SHP77 treated with DMSO at 0.1 percent for 48 hours (cell line): ENCODE data around the gene CENPP.

Source experiments
- DNase-seq: peaks from one replicate; lab custom pipeline; 2025; lab: John Stamatoyannopoulos, UW

The CENPP gene

DNA sequence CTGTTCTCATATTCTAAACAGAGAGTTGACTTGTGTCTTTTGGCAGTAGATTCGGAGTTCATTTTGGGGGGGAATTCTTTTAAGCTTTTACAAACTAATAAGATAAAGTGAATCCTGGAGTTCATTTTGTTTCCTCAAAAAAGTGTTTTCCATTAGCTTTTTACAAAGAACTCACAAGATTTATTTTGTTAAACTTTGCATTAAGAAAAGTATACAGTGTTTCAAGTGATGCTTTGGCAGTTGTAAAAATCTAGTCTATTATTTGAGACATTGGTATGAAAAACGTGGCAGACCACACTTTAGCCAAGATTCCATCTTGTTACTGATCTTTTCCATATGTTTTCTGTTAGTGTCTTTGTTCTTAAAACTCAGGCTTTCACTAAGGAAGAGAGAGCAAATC is 99.7 kb downstream of the CENPP start:
- DNase-seq: no peak

DNA sequence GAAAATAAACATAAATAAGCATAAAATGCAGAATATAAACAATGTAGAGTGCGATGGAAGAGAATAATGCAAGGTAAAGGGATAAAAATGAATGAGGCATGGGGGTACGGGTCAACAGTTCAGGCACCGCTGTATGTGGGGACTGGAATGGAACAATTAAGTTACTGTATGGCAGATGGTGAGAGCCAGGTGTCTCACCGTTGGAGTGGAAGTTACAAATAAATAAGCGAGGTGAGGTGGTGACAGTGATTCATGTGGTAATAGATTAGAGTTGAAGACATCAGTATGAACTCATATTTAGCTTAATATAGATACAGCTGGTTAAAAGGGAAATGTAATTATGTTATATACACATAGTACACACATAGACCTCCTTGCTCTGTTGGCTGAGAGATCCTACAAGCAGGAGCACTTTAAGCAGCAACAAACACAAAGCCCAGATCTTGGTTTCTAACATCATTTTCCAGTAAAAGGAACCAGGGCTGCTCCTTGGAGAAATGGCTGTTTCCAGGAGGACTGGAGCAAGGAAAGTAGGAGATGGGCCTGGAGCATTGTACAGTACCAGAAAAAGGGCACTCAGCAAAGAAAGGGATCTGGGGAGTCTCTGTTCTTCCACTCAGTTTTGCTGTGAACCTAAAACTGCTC is 100.9 kb downstream of the CENPP start:
- peak; percentile 96 for DNase-seq

DNA sequence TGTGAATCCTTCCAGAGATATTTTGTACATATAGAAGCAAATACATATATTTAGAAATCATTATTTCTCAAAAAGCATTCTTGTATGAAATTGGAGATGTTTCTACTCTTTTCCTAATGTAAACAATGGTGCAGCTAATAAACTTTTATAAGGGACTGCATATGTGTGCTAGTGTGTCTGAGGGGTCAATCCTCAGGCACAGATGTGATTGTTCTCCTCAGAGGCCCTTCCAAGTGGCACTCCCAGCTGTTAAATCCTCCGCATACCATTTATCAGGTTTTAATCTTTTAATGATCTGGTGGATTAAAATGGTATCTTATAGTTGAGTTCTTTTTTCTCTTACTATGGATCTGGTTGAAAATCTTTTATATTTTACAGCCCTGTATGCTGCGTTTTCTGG is 104.1 kb downstream of the CENPP start:
- DNase-seq: no peak

DNA sequence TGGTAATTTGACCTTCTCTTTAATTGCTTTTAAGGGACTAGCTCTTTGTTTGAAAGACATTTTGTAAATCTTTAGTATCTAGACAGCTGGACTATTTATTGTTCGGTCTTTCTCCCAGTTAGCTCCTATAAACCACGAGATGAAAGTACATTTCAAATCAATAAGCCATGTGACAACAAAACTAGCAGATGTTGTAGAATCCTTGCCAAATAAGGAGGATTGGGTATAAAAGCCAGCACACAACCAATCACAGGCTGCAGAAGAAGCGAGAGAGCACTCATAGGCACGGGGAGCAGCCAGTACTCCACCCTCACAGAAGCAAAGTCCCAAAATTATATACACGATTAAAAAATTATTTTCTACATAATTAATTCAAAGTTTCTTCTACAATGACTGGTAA is 106.6 kb downstream of the CENPP start:
- DNase-seq: no peak

DNA sequence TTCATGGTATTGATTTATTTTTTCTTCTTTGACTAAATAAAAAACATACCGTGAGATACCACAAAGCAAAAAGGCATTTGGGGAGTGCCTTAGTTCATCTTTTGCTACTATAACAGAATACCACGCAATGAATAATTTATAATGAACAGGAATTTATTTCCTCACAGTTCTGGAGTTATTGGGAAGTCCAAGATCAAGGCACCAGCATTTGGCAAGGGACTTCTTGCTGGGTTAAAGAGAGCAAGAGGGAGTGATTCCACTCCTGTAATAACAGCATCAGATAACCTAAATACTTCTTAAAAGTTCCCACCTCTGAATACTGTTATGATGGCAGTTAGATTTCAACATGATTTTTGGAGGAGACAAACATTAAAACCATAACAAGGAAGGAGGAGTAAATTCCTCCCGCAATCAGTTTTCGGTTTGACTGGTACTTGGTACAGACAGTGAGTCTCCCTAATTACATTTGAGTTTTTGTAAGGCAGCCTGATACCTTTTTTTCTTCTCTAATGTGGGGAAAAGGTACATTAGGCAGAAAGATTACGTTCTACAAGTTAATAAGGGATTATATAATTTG is 107.3 kb downstream of the CENPP start:
- no peak for DNase-seq

DNA sequence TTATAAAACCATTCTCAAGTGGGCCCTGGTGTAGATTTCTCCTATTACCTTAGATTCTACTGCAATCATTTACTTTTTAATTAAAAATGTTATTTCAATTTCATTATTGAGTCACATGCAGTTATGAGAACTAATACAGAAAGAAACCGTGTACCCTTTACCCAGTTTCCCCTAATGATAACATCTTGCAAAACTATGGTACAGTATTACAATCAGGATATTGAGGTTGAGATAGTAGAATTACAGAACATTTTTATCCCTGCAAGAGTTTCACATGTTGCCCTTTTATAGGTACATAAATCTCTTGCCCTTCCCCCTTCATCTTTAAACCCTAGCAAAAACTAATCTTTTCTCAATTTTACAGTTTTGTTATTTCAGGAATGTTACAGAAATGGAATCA is 109.5 kb downstream of the CENPP start:
- no peak for DNase-seq

DNA sequence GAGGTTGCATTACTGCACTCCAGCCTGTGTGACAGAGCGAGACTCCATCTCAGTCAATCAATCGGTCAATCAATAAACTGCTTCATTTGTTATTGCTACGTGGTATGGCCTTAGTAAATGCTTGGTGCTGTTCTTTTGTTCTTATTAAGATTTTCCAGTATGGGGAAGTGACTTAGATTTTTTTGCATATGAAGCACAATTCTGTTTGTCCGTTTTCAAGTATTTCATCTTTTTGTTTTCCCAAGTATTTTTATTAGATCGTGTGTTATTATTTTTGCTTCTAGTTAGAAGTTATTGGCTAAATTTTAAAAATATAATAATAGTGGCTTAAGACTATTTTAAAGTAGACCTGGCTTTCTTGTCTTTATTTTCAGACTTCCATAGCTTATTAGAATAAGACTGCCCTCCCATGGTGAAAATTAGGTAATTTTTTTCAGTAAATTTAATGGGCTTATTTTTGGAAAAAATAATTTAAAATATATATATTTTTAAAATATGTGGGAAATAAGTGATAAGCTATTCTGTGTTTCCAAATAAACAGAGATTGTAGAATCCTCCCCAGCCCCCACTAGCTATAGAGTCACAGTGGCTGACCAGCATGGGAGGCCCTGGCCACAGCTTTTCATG is 113.3 kb downstream of the CENPP start:
- no peak for DNase-seq

DNA sequence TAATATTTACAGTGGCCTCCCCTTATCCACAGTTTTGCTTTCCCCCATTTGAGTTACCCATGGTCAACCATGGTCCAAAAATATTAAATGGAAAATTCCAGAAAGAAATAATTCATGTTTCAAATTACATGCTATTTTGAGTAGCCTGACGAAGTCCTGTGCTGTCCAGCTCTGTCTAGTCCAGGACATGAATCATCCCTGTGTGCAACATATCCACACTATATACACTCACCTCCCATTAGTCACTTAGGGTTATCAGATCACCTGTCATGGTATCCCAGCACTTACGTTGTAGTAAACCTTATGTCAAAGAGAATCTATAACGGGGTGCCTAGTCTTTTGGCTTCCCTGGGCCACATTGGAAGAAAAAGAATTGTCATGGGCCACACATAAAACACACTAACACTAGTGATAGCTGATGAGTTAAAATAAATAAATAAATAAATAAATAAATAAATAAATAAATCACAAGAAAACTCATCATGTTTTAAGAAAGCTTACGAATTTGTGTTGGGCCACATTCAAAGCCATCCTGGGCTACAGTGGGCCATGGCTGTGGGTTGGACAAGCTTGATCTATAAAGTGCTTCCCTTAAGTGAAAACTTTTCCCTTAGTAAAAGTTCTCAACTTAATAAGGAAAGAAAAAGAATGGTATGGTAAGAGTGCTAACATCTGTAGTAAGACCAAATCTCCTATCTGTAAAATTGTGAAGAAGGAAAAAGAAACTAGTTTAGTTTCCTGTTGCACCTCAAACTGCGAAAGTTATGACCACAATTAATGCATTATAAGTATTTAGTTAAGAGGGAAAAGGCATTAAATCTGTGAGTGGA is 114.4 kb downstream of the CENPP start:
- no peak for DNase-seq

DNA sequence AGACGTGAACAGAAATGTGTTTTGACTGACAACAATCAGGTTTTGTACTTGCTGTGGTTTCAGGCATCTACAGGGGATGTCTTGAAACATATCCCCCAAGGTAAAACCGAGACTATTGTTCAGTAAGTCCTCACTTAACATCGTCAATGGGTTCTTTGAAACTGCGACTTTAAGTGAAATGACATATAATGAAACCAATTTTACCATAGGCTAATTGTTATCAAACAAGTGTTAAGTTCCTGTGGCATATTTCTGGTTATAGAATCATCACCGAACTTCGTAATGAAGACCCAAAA is 114.9 kb downstream of the CENPP start:
- no peak for DNase-seq

DNA sequence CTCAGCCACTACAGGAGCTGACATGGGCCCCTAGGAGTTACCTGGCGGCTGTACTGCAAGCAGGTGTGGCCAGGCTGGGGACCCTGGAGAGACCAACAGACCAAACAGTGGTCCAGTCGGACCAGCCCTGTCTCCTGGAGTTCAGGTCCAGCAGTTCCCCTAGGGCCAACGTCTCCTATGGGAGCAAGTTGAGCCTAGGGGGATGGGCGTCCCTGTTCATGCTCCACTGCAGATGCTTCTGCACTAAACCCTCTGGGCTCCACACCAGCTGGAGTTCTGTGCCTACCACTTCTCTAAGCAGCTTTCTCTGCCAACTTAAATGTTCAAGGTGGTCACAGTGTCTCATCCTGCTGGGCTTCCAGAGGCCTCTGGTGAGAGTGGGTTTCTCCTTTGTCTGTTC is 119.1 kb downstream of the CENPP start:
- DNase-seq: no peak

DNA sequence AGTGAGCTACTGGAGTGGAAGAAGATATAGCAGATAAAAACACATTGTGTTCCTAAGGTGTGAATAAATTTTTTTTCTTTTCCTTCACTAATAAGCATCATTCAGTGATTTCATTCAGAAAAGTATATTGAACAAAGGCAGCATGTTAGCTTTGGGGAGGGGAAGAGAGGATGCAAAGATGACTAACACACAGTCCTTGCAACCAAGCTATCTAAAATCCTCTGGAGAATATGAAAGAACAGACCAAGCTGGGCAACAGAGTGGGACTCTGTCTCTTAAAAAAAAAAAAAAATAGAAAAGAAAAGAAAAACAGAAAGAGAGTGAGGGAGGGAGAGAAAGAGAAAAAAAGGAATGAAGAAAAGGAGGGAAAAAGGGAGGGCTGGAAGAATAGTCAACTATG is 120.8 kb downstream of the CENPP start:
- no peak for DNase-seq

DNA sequence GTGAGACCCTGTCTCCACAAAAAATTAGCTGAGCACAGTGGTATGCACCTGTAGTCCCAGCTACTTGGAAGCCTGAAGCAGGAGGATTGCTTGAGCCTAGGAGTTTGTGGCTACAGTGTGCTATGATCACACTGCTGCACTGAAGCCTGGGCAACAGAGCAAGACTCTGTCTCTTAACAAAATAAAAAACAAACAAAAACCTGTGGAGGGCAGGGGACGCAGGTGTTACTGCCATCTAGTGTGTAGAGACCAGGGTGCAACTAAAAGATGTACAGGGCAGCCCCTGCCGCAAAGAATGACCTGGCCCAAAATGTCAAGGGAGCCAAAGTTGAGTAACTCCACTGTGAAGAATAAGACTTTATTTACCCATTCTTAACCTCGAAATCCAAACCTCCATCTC is 129.5 kb downstream of the CENPP start:
- peak; percentile 3 for DNase-seq

DNA sequence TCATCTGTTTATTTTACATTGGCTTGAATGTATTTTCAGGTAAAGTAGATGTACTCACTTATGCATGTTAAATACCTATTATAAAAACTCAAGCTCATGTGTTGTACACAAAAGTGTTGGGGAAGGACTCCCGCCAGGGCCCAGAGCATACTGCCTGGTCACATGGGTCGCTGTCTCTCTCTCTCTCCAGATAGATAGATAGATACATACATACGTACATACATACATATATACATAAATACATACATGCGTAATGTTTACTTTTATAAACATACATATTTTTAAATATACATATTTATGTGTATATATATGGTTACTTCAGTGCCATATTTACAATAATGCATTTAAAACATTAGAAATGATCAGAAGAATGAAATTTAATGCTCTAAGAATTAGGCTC is 131.8 kb downstream of the CENPP start:
- no peak for DNase-seq

DNA sequence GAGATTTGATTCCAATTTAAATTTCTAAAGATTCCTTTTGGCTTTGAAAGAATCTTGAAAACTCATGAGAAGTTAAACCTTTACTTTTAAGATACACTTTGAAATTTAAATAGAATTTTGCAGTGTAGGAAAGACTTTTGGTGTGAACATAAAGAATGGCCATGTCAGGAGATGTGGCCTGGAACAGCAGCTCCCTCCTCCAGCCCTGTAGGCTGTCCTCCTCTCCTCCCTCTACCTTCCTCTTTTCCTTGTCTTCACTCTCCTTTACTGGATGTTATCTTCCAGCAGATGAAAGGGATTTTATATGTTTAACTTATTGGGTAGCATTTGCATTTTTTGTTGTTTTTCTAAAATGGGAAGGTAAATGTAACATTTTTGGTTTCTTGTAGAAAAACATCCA is 137.6 kb downstream of the CENPP start:
- DNase-seq: no peak

DNA sequence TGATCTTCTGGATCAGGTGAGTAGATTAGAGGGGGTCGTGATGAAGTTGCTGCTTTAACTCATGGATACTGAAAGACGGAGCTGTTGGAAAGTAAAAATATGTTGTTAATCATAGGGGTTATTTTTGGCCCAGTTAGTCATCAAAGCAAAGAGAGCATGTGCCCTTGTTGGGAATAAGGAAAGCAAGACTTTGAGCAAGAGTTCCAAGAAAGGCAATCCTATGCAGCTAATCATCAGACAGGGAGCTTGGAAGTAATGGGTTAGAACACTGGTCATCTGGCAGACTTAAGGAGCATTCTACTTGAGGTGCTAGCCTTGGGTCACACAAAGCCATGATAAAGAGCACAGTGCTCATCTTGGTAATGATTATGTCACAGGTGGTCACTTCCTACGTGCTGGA is 138.2 kb downstream of the CENPP start:
- no peak for DNase-seq

DNA sequence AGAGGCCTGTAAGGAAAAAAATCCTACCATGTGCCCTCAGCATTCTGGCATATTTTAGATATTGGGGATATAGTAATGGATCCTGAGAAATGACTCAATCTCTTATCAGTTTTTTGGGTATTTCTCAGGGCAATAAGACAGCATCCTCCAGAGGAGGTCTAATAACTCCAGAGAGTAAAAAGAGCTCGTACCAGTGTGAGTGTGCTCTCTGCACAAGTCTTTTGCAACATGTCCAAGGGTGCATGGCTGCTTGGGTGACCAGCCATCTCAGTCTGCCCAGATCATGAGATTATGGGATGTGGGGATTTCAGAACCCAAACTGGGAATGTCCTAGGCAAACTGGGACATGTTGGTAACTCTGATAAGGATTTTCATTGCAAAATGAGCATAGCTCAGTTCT is 141.3 kb downstream of the CENPP start:
- no peak for DNase-seq

DNA sequence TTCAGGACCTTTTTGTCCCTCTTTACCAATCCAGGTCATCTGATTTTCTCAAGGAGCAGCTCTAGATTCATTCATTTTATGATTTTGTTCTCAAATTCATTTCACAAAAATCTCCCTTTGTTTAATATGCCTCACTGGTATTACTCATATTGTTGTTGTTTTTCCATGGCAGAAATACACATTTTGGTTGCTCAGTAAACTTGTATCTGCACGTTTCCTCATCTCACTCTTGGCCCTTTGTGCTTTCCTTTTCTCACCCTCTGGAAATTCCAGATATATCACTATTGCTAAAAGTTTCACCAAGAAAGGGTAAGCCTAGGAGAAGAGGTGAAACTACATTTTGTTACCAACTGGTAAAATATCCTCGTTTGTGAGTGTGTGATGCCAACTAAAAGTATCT is 141.8 kb downstream of the CENPP start:
- no peak for DNase-seq

DNA sequence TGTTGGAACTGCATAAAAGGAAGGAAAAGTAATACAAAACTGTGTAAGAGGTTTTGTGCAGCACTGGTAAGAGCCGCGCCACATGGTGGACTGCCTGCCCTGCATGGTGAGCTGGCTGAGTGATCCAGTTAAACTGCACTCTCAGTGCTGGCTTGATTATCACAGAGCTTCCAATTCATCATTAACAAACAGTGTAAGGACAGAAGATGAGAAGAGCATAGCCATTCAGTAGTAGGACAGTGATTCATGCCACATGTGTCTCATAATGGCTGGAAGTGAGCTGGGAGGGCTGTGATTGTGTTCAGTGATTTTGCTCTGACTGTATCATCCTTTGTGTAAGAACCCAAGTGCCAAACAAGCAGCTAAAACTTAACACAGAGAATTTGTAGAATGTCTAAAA is 142.5 kb downstream of the CENPP start:
- no peak for DNase-seq

DNA sequence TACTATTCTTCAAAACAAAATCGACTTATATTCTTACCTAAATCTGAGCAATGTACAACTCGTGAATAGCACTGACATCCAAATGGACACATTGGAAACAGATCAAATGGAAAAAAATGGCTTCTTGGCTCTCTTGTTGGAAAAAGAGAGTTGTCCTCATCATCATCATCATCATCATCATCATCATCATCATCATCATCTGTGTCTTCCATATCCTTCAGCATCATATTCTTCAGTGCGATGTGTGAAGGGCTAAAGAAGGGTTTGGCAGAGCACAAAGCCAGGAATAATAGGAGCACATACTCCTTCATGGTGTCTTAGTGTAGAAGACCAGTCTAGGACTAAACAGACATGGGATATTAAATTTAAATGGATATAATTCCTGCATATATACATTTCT is 148.8 kb downstream of the CENPP start:
- no peak for DNase-seq

DNA sequence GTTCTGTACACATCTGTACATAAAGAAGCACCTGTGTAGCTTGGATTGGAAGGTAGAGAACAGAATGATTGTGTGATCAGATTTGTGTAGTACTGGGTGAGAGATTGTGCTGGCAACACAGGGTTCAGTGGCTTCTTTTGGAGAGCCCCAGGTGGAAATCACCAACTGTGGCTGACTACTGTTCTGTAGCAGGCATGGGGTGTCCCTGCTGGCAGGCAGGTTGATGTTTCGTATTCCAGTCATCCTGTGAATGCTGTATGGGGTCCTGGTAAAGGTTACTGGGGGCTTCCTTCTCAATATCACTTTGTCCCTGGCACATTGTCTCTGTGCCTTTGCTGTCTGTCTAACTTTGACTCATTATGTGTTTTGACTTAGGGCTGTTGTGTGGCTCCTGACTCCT is 151.2 kb downstream of the CENPP start:
- no peak for DNase-seq

DNA sequence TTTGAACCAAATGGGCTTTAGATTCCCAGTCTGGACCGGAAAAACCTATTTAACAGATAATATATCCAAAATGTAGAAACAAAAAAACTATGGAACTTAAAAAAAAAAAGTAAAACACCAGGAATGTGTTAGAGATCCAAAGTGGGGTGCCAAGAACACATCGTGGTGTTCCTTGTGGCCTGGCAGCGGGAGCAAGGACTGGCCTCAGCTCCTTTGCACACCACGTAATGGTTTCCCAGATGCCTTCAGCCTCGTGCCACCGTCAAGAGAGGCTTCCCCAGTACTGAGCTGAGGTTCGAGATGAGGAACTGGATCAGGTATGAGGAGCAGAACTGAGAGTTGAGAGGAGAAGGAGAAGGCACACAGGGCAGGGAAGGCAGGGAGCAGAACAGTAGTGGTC is 153.0 kb downstream of the CENPP start:
- DNase-seq: no peak

DNA sequence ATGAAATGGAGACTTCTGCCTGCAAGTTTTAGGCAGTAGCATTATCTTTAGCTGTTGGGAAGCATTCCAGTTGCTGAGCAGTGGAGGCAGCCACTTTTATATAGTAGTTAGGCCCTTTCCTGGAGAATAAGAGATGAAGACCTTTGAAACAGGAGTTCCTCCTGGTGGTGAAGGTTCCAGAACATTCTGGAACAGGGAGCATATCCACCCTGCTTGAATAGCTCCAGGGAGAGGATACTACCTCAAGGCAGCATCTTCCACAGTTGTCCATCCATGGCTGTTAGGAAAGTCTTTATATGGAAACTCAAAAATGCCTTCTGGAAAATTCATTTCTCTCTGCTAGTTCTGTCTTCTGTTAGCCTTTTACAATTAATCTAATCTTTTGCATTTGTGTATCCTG is 153.6 kb downstream of the CENPP start:
- no peak for DNase-seq

DNA sequence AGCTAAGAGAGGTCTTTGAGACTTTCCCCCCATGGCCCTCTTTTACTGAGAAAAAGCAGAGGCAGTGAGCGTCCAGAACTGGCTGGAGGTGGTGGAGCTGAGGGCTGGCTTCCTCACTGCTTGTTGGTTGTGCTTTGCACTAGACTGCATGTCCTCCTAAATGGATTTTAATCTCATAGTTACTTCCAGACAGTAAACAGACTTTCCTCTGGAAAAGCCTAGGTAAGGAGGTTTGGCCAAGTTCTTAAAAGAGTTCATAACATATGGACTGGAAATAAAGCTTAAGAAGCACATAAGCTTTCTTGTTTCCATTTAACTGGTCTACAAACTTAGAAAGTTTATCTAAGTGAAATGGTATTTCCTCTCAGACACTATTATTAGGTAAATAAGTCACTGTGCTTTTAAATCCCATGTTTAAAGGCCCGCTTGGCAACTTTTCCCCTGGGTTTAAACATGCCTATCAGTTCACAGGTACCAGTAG is 154.6 kb downstream of the CENPP start:
- no peak for DNase-seq
